ENCODE data around the gene COL18A1. TPM values are rescaled to one million over a fixed set of nuclear protein-coding genes. Genes with fewer than 3 reads are reported as not detected.

The COL18A1 gene
- total and polyA plus RNA-seq, 2 of the 8 experiments (the other 6 are each of a cell fraction or from before 2014, with no cell fraction given), result 145 to 201 TPM

GRCh38 chr21:45529785-45530422 lies 124.9 kb downstream of the COL18A1 start:
- Histone ChIP-seq H4K8ac (ENCODE audit: extremely low read depth, insufficient read depth, low read length) (no peak overlapping the region), H2AK5ac (ENCODE audit: low read depth, low read length) (peak overlapping the region; percentile 91; the same call in 1 of the 2 replicates), H3K79me2 (ENCODE audit: control insufficient read depth in 1 of 2, insufficient read depth in 2 of 2, low read length in 2 of 2) (no peaks in the 10 kb centered on the region), H2BK120ac (replicated peaks; ENCODE audit: low read depth, low read length) (no peak overlapping the region), H4K5ac (ENCODE audit: insufficient read length, low read depth, low read length) (no peak overlapping the region), H3K9me3 (ENCODE audit: insufficient read depth in 2 of 2, low read depth in 1 of 2, low read length in 1 of 2) (no peaks in the 10 kb centered on the region; a peak in 1 of 4 replicates), H4K20me1 (replicated peaks in 1 of 2; ENCODE audit: control insufficient read depth in 1 of 2, insufficient read depth in 2 of 2, low read length in 2 of 2) (peaks cover 7 to 24% of the 10 kb centered on the region in 2 experiments), H2BK15ac (ENCODE audit: low read length) (peak overlapping the region; percentile 6; the same call in 1 of the 2 replicates), H3K4ac (replicated peaks; ENCODE audit: insufficient read length, low read depth, low read length) (peak overlapping the region; percentile 53), H4K91ac (replicated peaks; ENCODE audit: insufficient read length, low read length) (peak overlapping the region; percentile 93), H3K36me3 (ENCODE audit: control insufficient read depth in 2 of 4, insufficient read depth in 4 of 4, low read length in 3 of 4) (peaks cover 7 to 23% (median 16%) of the 10 kb centered on the region in 4 experiments; a peak in 6 of 8 replicates), H3K4me1 (replicated peaks in 1 of 4; ENCODE audit: control insufficient read depth in 3 of 4, insufficient read depth in 4 of 4, low read length in 3 of 4) (peaks cover 0 to 2% (median 0%) of the 10 kb centered on the region in 4 experiments; a peak in 2 of 7 replicates), H3K56ac (replicated peaks; ENCODE audit: insufficient read length, low read depth, low read length) (peak overlapping the region; percentile 46), H3K79me1 (ENCODE audit: low read depth, low read length) (peaks cover 3% of the 10 kb centered on the region), H3K23ac (ENCODE audit: insufficient read length) (no peak overlapping the region), H3K9ac (replicated peaks in 1 of 4; ENCODE audit: extremely low read depth in 1 of 4, low read depth in 3 of 4, low read length in 3 of 4) (peak overlapping the region in 1 of 4 experiments; percentile 28; a peak in 1 of 7 replicates), H2BK5ac (ENCODE audit: low read depth, low read length) (peak overlapping the region; percentile 12; the same call in 1 of the 2 replicates), H2AFZ (ENCODE audit: low read length) (no peak overlapping the region), H2BK20ac (ENCODE audit: low read length) (no peak overlapping the region), H3K27ac (ENCODE audit: low read depth, low read length) (no peak overlapping the region), H3K14ac (ENCODE audit: insufficient read length) (no peak overlapping the region), H3K23me2 (ENCODE audit: low read depth, low read length) (peaks cover 10% of the 10 kb centered on the region), H2BK12ac (ENCODE audit: low read depth, low read length) (peak overlapping the region; percentile 70; the same call in 1 of the 2 replicates), H3K4me3 (ENCODE audit: extremely low read depth in 1 of 4, insufficient read depth in 2 of 4, low read depth in 3 of 4, low read length in 4 of 4) (no peak overlapping the region), H3K27me3 (replicated peaks in 1 of 4; ENCODE audit: control insufficient read depth in 3 of 4, extremely low read depth in 1 of 4, insufficient read depth in 3 of 4, low read length in 3 of 4) (no peaks in the 10 kb centered on the region; a peak in 1 of 7 replicates), H3K4me2 (ENCODE audit: insufficient read depth in 1 of 2, low read depth in 2 of 2, low read length in 2 of 2) (no peak overlapping the region), H3K18ac (ENCODE audit: extremely low read depth, low read length) (no peak overlapping the region)
- ChIA-PET POLR2A (ENCODE audit: partially characterized antibody) (interaction anchor here (0.7 to 0.9 kb wide), 2 partner anchors 24 to 112 kb away, joined by 3 read pairs; no protein-coding TSS in a partner anchor), CTCF (ENCODE audit: partially characterized antibody) (interaction anchor here (0.6 to 0.8 kb wide), 2 partner anchors 14 to 527 kb away, joined by 3 read pairs; no protein-coding TSS in a partner anchor)
- WGBS, 2 experiments (ENCODE audit: extremely low coverage in 1 of 2, insufficient coverage in 1 of 2, insufficient read length in 1 of 2, insufficient replicate concordance in 2 of 2, low coverage in 1 of 2, low lambda C conversion rate in 2 of 2, missing lambda C conversion rate in 1 of 2), result 93% methylated on average over 11 of the region's 11 CpGs; no CpG with 5 or more reads in 1 of the 2 experiments
- FAIRE-seq (no peak), DNase-seq (ENCODE audit: low read depth in 1 of 2, low spot score in 2 of 2) (peak in 1 of 2 experiments; percentile 19)
- TF ChIP-seq CEBPB (IDR thresholded peaks at IDR 0.05; ENCODE audit: low read depth, low read length) (no peak), MAFK (IDR thresholded peaks at IDR 0.05; ENCODE audit: low read depth, low read length) (no peak), BACH1 (IDR thresholded peaks at IDR 0.05; ENCODE audit: low read length) (no peak), PHF8 (conservative IDR thresholded peaks at IDR 0.05; ENCODE audit: low read depth, low read length) (no peak), EP300 (IDR thresholded peaks at IDR 0.05; ENCODE audit: borderline replicate concordance in 1 of 2, low read depth in 2 of 2, low read length in 2 of 2) (no peak), TEAD4 (IDR thresholded peaks at IDR 0.05; ENCODE audit: low read depth, low read length) (no peak), SAP30 (IDR thresholded peaks at IDR 0.05; ENCODE audit: insufficient read depth, insufficient replicate concordance, low read length) (no peak), MAX (IDR thresholded peaks at IDR 0.05) (no peak), RAD21 (IDR thresholded peaks at IDR 0.05 in 1 of 2, conservative IDR thresholded peaks at IDR 0.05 in 1 of 2; ENCODE audit: low read depth in 2 of 2, low read length in 2 of 2) (no peak), SRF (IDR thresholded peaks at IDR 0.05; ENCODE audit: low read depth, low read length) (no peak), TAF7 (optimal IDR thresholded peaks at IDR 0.05; ENCODE audit: borderline replicate concordance, low read depth, low read length) (no peak)

Data from H1 (cell line).